Smooth muscle cell of the brain vasculature (primary cell): ENCODE measurements around the gene MDC1.
"Not testable (repeated sequence)": the region's sequence is repeated elsewhere in the genome, so short reads cannot be mapped to it uniquely, and the experiment has no call there.

ENCODE experiments used
- DNase-seq: peaks from one replicate; pipeline ENCODE4 v3.0.0-alpha.2; 2012; ENCODE audit warnings: low read depth, low spot score

Gene MDC1

GRCh38 chr6:30717129-30717844, at the start of gene MDC1:
TSS of gene MDC1 (minus strand) at chr6:30717281. CDS start at chr6:30715175, 2,106 bp downstream.
- peak; percentile 100 for DNase-seq

- no peak for DNase-seq
Measured at GRCh38 chr6:30766461-30767157, 49.5 kb upstream of the MDC1 start.

- not testable (repeated sequence) for DNase-seq
Measured at GRCh38 chr6:30765495-30765894, 48.4 kb upstream of the MDC1 start.

- DNase-seq = not testable (repeated sequence)
Measured at GRCh38 chr6:30764490-30765043, 47.5 kb upstream of the MDC1 start.

GRCh38 chr6:30763618-30764489, 46.8 kb upstream of the MDC1 start:
- DNase-seq = no peak

- DNase-seq = no peak
Measured at GRCh38 chr6:30763155-30763617, 46.1 kb upstream of the MDC1 start.

GRCh38 chr6:30761791-30762429, 44.8 kb upstream of the MDC1 start:
- no peak for DNase-seq

- DNase-seq = no peak
Measured at GRCh38 chr6:30760549-30760948, 43.5 kb upstream of the MDC1 start.

GRCh38 chr6:30759575-30760239, 42.6 kb upstream of the MDC1 start:
- DNase-seq = no peak

GRCh38 chr6:30757261-30757904, 40.3 kb upstream of the MDC1 start:
- no peak for DNase-seq

- DNase-seq = not testable (repeated sequence)
Measured at GRCh38 chr6:30756405-30757003, 39.4 kb upstream of the MDC1 start.

GRCh38 chr6:30754631-30755030, 37.5 kb upstream of the MDC1 start:
- DNase-seq = no peak

- DNase-seq = peak; percentile 91
Measured at GRCh38 chr6:30752157-30752927, 35.3 kb upstream of the MDC1 start.

- DNase-seq = no peak
Measured at GRCh38 chr6:30750379-30750668, 33.2 kb upstream of the MDC1 start.

- no peak for DNase-seq
Measured at GRCh38 chr6:30749554-30750378, 32.7 kb upstream of the MDC1 start.

- DNase-seq = no peak
Measured at GRCh38 chr6:30748851-30749540, 31.9 kb upstream of the MDC1 start.

- no peak for DNase-seq
Measured at GRCh38 chr6:30747902-30748769, 31.1 kb upstream of the MDC1 start.
